Activated T-helper 2 cell treated with anti-CD3 and anti-CD28 coated beads, Interferon-gamma antibody, Interleukin-2, Interleukin-4, amounts not matched to agents 10 μg/mL and 5 μg/mL and 100 μg/mL, durations not matched to agents 14 hours and 24 hours and 36 hours (primary cell): ENCODE measurements around the gene FBXW8. TPM values are rescaled to one million over a fixed set of nuclear protein-coding genes. Genes with fewer than 3 reads are reported as not detected.

Experiments used
- DNase-seq: peaks from one replicate; pipeline ENCODE4 v3.0.0; 2021; ENCODE audit warnings: low spot score
- H3K27ac Mint-ChIP-seq: one replicate; pipeline ENCODE4 v1.8.0; 2021; ENCODE audit warnings: mixed read lengths
- H3K27me3 Mint-ChIP-seq: one replicate; pipeline ENCODE4 v1.8.0; 2021; ENCODE audit warnings: low read depth, mixed read lengths
- H3K36me3 Mint-ChIP-seq: one replicate; pipeline ENCODE4 v1.8.0; 2021; ENCODE audit warnings: low read depth, mixed read lengths
- H3K4me1 Mint-ChIP-seq: one replicate; pipeline ENCODE4 v1.8.0; 2021; ENCODE audit warnings: low read depth, mixed read lengths
- H3K4me3 Mint-ChIP-seq: one replicate; pipeline ENCODE4 v1.8.0; 2021; ENCODE audit warnings: low read depth, mild to moderate bottlenecking, moderate library complexity, mixed read lengths
- H3K9me3 Mint-ChIP-seq: one replicate; pipeline ENCODE4 v1.8.0; 2021; ENCODE audit warnings: mixed read lengths
- intact Hi-C: fragments of 100-400 bp; cut with micrococcal nuclease; formaldehyde crosslinking; loops from one replicate; pipeline ENCODE4 v1.15.1; 2023
- total RNA-seq: library from RNA; stranded (reverse); gene quantifications from 2 replicates; pipeline ENCODE4 v1.2.3, GENCODE V29; 2022

The FBXW8 gene
- total RNA-seq, 1 donor from 2014 or later = 3.3 TPM

DNA sequence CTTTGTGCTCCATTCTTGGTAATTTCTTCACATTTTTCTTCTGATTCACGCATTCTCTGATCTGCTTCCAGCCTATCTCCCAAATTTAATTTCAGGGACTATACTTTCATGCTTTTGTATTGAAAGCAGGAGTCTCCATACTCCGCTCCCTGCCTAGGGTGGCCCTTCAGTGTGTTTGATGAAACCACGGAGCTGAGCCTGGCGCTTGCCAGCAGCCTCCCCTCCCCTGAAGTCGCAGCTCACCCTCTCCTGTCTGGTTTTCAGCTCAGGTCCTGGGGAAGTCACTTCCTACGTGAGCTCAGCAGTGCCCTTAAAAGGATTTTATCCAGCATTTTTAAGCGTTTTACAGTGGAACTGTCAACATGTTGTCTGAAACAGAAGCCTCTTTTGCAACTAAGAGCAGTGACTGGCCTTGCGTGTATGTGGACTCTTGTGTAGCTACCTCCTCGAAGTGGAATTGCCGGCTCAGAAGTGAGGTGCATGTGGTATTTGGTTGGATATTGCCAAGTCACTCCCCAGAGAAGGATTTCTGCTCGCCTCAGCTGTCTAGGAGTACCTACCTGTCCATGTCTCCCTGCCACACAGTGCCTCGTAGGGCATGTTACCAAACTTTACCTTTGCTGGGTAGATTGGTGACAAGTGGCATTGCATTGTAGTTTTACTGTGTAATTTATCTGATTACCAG is 109.9 kb downstream of the FBXW8 start:
- H3K27me3 Mint-ChIP-seq = no peaks in the 10 kb centered on the region
- peaks cover 12% of the 10 kb centered on the region for H3K36me3 Mint-ChIP-seq
- intact Hi-C loops = no loop called here
- peaks cover 2% of the 10 kb centered on the region for H3K9me3 Mint-ChIP-seq
- H3K27ac Mint-ChIP-seq = no peak overlapping the region
- H3K4me1 Mint-ChIP-seq = peaks cover 2% of the 10 kb centered on the region
- no peak overlapping the region for H3K4me3 Mint-ChIP-seq
- DNase-seq = no peak

DNA sequence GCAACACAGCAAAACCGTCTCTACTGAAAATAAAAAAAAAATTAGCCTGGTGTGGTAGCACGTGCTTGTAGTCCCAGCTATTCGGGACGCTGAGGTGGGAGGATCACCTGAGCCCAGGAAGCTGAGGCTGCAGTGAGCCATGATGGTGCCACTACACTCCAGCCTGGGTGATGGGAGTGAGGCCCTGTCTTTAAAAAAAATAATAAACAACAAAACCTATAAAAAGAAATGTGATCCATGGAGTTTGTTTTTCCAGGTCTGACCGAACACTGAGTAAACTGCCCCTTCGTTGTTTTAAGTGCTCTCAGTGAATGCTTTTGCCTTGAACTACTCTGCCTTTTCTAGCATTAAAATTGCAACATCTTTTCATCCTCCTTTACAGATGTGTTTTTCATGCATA is 111.7 kb downstream of the FBXW8 start:
- Mint-ChIP-seq H3K9me3 (no peaks in the 10 kb centered on the region), H3K4me3 (no peak overlapping the region), H3K27ac (no peak overlapping the region), H3K27me3 (no peaks in the 10 kb centered on the region), H3K36me3 (peaks cover 3% of the 10 kb centered on the region), H3K4me1 (peaks cover 3% of the 10 kb centered on the region)
- DNase-seq = no peak
- intact Hi-C loops = no loop called here

DNA sequence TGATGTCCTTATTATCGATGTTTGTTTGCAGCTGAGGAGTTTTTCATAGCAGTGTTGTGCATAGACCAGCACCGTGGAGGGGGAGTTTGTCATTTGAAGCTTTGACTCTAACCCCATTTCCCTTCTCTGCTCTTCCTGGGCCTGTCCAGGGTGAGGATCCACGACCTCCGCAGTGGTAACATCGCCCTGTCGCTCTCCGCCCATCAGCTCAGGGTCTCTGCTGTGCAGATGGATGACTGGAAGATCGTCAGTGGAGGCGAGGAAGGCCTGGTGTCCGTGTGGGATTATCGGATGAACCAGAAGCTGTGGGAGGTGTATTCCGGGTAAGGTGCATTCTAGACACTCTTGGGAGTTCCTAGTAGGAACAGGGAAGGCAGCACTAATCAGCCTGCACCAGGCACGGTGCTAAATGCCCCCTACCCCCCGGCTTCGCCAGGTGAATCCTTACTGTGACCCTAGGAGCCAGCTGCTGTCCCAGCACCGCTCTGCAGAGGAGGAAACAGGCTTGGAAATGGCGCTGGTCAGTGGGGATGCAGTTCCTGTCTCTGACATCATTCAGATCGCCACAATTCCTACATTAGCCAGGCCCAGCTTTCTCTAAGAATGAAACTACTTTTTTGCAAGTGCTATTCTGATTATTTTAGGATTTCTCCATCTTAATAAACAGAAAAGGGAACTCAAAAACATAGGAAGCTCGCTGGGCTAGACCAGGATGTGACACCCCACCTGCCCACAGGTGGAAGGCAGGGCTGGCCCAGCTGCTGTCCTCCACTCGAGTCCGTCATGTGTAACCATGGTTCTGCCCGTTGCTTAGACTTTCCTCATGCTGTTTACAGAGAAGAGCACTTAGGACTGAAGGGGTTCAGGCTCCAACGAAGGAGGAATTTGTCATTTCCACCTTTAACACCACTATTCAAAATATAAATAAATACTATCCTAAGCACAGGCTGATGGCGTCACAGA is 113.5 kb downstream of the FBXW8 start:
- Mint-ChIP-seq H3K36me3 (peaks cover 3% of the 10 kb centered on the region), H3K4me3 (no peak overlapping the region), H3K27ac (no peak overlapping the region), H3K9me3 (no peaks in the 10 kb centered on the region), H3K4me1 (peaks cover 3% of the 10 kb centered on the region), H3K27me3 (no peaks in the 10 kb centered on the region)
- DNase-seq = no peak
- intact Hi-C loops = no loop called here

- intact Hi-C loops = loop anchor here (1.0 to 5.0 kb wide), 2 partner anchors 94 to 112 kb away; no protein-coding TSS in a partner anchor
- Mint-ChIP-seq H3K4me1 (peaks cover 3% of the 10 kb centered on the region), H3K36me3 (peaks cover 3% of the 10 kb centered on the region), H3K27me3 (no peaks in the 10 kb centered on the region), H3K4me3 (no peak overlapping the region), H3K27ac (no peak overlapping the region), H3K9me3 (no peaks in the 10 kb centered on the region)
- DNase-seq = no peak
These were observed 114.3 kb downstream of the FBXW8 start for GRCh38 chr12:117024961-117025480.

GRCh38 chr12:117025481-117026151 is 114.9 kb downstream of the FBXW8 start:
- Mint-ChIP-seq H3K4me1 (peaks cover 3% of the 10 kb centered on the region), H3K27ac (peak overlapping the region; percentile 61), H3K9me3 (no peaks in the 10 kb centered on the region), H3K27me3 (no peaks in the 10 kb centered on the region), H3K36me3 (peaks cover 3% of the 10 kb centered on the region), H3K4me3 (no peak overlapping the region)
- intact Hi-C loops = loop anchor here (1.0 to 5.0 kb wide), 2 partner anchors 94 to 112 kb away; no protein-coding TSS in a partner anchor
- DNase-seq = peak; percentile 22

DNA sequence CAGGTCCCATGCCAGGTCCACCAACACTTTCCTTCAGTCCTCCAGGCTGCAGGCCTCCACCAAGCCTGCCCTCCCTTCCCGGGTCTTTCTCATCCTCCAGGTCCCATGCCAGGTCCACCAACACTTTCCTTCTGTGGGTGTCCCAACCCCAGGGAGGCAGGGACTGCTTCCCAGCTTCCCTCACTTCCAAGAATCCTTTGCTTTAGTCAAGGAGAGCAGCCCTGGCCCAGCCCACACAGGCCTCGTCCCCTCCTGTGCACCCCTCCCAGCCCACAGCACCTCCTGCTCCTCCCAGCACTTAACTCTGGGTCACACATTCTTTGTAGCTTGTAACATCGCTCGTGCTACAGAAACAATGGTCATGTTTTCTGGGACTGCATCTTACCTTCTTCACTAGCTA is 115.6 kb downstream of the FBXW8 start:
- no peak for DNase-seq
- H3K4me1 Mint-ChIP-seq = peaks cover 3% of the 10 kb centered on the region
- no peak overlapping the region for H3K27ac Mint-ChIP-seq
- no peaks in the 10 kb centered on the region for H3K9me3 Mint-ChIP-seq
- no peaks in the 10 kb centered on the region for H3K27me3 Mint-ChIP-seq
- H3K4me3 Mint-ChIP-seq = no peak overlapping the region
- peaks cover 3% of the 10 kb centered on the region for H3K36me3 Mint-ChIP-seq
- intact Hi-C loops = loop anchor here (5.0 kb wide), 1 partner anchor 111 kb away; no protein-coding TSS in a partner anchor

- no peak for DNase-seq
- intact Hi-C loops = loop anchor here (5.0 kb wide), 1 partner anchor 110 kb away; no protein-coding TSS in a partner anchor
- no peaks in the 10 kb centered on the region for H3K27me3 Mint-ChIP-seq
- H3K27ac Mint-ChIP-seq = no peak overlapping the region
- no peak overlapping the region for H3K4me3 Mint-ChIP-seq
- peaks cover 3% of the 10 kb centered on the region for H3K4me1 Mint-ChIP-seq
- H3K9me3 Mint-ChIP-seq = no peaks in the 10 kb centered on the region
- H3K36me3 Mint-ChIP-seq = peaks cover 3% of the 10 kb centered on the region
These were observed 116.1 kb downstream of the FBXW8 start for GRCh38 chr12:117026921-117027250.

GRCh38 chr12:117027251-117028086 is 116.7 kb downstream of the FBXW8 start:
- Mint-ChIP-seq H3K4me3 (no peak overlapping the region), H3K36me3 (peaks cover 3% of the 10 kb centered on the region)
- intact Hi-C loops = loop anchor here (5.0 kb wide), 1 partner anchor 110 kb away; no protein-coding TSS in a partner anchor

GRCh38 chr12:117028254-117028653 is 117.5 kb downstream of the FBXW8 start:
- H3K4me3 Mint-ChIP-seq = no peak overlapping the region
- H3K4me1 Mint-ChIP-seq = peaks cover 3% of the 10 kb centered on the region
- H3K27me3 Mint-ChIP-seq = no peaks in the 10 kb centered on the region
- no peak for DNase-seq
- intact Hi-C loops = loop anchor here (5.0 kb wide), 1 partner anchor 109 kb away; no protein-coding TSS in a partner anchor
- H3K9me3 Mint-ChIP-seq = no peaks in the 10 kb centered on the region
- peaks cover 3% of the 10 kb centered on the region for H3K36me3 Mint-ChIP-seq
- H3K27ac Mint-ChIP-seq = no peak overlapping the region

More at GRCh38 chr12:117027251-117028086, 116.7 kb downstream of the FBXW8 start:
- H3K27me3 Mint-ChIP-seq = no peaks in the 10 kb centered on the region
- H3K9me3 Mint-ChIP-seq = no peaks in the 10 kb centered on the region
- no peak for DNase-seq
- no peak overlapping the region for H3K27ac Mint-ChIP-seq
- peaks cover 3% of the 10 kb centered on the region for H3K4me1 Mint-ChIP-seq

- intact Hi-C loops = no loop called here
- Mint-ChIP-seq H3K27ac (no peak overlapping the region), H3K4me3 (no peak overlapping the region), H3K4me1 (peaks cover 3% of the 10 kb centered on the region), H3K27me3 (no peaks in the 10 kb centered on the region), H3K9me3 (no peaks in the 10 kb centered on the region), H3K36me3 (no peaks in the 10 kb centered on the region)
- DNase-seq = no peak
These were observed 119.6 kb downstream of the FBXW8 start for GRCh38 chr12:117030187-117030900.

DNA sequence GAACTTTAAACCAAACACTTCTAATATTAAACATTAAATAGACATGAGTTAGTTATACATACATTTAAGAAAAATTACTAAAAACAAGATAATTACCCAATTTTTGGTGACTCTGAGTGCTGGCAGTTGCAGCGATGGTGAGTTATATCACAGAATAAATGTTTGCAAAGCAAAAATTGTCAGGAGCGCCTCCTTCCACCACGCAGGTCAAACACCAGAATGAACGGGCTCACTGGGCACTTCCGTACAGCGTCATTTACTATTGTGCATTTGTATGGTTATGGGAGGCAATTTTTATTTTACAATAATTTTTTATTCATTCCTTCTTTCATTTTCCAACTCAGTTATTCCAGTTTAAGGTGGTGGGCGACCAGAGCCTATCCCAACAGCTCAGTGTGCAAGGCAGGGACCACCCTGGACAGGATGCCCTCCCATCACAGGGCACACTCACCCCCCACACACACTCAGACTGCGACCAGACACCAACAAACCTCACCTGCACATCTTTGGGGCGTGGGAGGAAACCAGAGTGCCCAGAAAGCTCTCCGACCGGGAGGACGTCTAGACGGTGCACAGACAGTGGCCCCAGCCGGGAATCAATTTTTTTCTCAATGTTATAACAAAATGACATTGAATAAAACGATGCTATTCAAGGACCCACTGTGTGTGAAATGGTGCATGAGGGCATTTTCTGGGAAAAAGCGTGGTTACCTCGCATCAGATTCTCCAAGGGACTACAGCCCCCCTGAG is 121.3 kb downstream of the FBXW8 start:
- Mint-ChIP-seq H3K4me1 (no peaks in the 10 kb centered on the region), H3K27ac (no peak overlapping the region), H3K27me3 (no peaks in the 10 kb centered on the region), H3K36me3 (no peaks in the 10 kb centered on the region), H3K4me3 (no peak overlapping the region), H3K9me3 (no peaks in the 10 kb centered on the region)
- no peak for DNase-seq
- intact Hi-C loops = no loop called here
